Measurements from ENCODE around the gene RTTN.

DNA sequence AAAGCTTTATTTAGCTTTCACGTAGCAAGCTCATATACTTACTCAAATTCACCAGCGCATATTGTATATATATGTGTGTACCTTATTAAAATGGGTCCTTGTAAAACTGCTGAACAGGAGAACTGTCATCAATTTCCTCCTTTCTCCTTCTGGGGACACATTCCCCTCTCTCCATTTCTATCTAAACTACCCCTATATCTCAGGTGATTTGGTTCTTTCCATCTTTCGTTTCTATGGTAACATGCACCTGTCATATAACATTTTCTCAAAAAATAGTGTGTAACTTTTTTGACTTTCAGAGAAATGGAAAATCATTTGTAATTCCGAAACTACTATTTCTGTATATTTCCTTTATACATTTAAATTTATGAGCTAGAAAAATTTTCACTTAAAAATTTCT is 174.3 kb downstream of the RTTN start:
- TF ChIP-seq, protein P1, sequence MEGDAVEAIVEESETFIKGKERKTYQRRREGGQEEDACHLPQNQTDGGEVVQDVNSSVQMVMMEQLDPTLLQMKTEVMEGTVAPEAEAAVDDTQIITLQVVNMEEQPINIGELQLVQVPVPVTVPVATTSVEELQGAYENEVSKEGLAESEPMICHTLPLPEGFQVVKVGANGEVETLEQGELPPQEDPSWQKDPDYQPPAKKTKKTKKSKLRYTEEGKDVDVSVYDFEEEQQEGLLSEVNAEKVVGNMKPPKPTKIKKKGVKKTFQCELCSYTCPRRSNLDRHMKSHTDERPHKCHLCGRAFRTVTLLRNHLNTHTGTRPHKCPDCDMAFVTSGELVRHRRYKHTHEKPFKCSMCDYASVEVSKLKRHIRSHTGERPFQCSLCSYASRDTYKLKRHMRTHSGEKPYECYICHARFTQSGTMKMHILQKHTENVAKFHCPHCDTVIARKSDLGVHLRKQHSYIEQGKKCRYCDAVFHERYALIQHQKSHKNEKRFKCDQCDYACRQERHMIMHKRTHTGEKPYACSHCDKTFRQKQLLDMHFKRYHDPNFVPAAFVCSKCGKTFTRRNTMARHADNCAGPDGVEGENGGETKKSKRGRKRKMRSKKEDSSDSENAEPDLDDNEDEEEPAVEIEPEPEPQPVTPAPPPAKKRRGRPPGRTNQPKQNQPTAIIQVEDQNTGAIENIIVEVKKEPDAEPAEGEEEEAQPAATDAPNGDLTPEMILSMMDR (IDR thresholded peaks at IDR 0.05; ENCODE audit: low read length), result no peak
- TF ChIP-seq EZH2phosphoT487 (IDR thresholded peaks at IDR 0.05; ENCODE audit: low read length) (no peak), EZH2 (optimal IDR thresholded peaks at IDR 0.05; ENCODE audit: low read depth, low read length) (no peak)
